Measurements from ENCODE around the gene HIP1R.
A peak's percentile ranks its signal among the peaks of the same experiment; 100 is the strongest.
"Not testable (repeated sequence)": the region's sequence is repeated elsewhere in the genome, so short reads cannot be mapped to it uniquely, and the experiment has no call there.

The HIP1R gene

GRCh38 chr12:122834921-122835749 is at the start of gene HIP1R:
Gene HIP1R (plus strand): TSS chr12:122835457. CDS start chr12:122835551, 94 bp downstream.
- peak; percentile 56 for DNase-seq

GRCh38 chr12:122785503-122785902 is 49.8 kb upstream of the HIP1R start:
- no peak for DNase-seq

- no peak for DNase-seq
Observed at GRCh38 chr12:122788387-122788786, 46.9 kb upstream of the HIP1R start.

- no peak for DNase-seq
Observed at GRCh38 chr12:122789637-122790036, 45.6 kb upstream of the HIP1R start.

GRCh38 chr12:122790393-122791075 is 44.7 kb upstream of the HIP1R start:
- no peak for DNase-seq

GRCh38 chr12:122793685-122794106 is 41.6 kb upstream of the HIP1R start:
- peak; percentile 62 for DNase-seq

GRCh38 chr12:122795807-122796206 is 39.5 kb upstream of the HIP1R start:
- no peak for DNase-seq

GRCh38 chr12:122799641-122800243 is 35.5 kb upstream of the HIP1R start:
- no peak for DNase-seq

- DNase-seq = no peak
Observed at GRCh38 chr12:122803937-122804336, 31.3 kb upstream of the HIP1R start.

GRCh38 chr12:122804957-122805356 is 30.3 kb upstream of the HIP1R start:
- not testable (repeated sequence) for DNase-seq

- no peak for DNase-seq
Observed at GRCh38 chr12:122807651-122808050, 27.6 kb upstream of the HIP1R start.

- DNase-seq = no peak
Observed at GRCh38 chr12:122811777-122812176, 23.5 kb upstream of the HIP1R start.

- no peak for DNase-seq
Observed at GRCh38 chr12:122813310-122813713, 21.9 kb upstream of the HIP1R start.

GRCh38 chr12:122819209-122819785 is 16.0 kb upstream of the HIP1R start:
- DNase-seq = no peak

GRCh38 chr12:122820138-122820537 is 15.1 kb upstream of the HIP1R start:
- DNase-seq = no peak

- no peak for DNase-seq
Observed at GRCh38 chr12:122820838-122821271, 14.4 kb upstream of the HIP1R start.

- no peak for DNase-seq
Observed at GRCh38 chr12:122823429-122823828, 11.8 kb upstream of the HIP1R start.

- DNase-seq = no peak
Observed at GRCh38 chr12:122825773-122826724, 9.2 kb upstream of the HIP1R start.

- no peak for DNase-seq
Observed at GRCh38 chr12:122827258-122827657, 8.0 kb upstream of the HIP1R start.

GRCh38 chr12:122830517-122831214 is 4.6 kb upstream of the HIP1R start:
- no peak for DNase-seq

GRCh38 chr12:122834104-122834920 is 945 bp upstream of the HIP1R start:
- DNase-seq = no peak
